HG02981 (cell line): ENCODE data around the gene AP1G1.

Source experiments
- ATAC-seq: cut with Tn5 transposase; IDR thresholded peaks from one replicate; pipeline ENCODE4 v1.9.1; 2021; ENCODE audit warnings: mild to moderate bottlenecking, moderate library complexity; ENCODE audit not compliant: unreplicated experiment

AP1G1 gene

GRCh38 chr16:71762186-71762585 lies 46.4 kb downstream of the AP1G1 start:
- ATAC-seq, result no peak

GRCh38 chr16:71761097-71761496 lies 47.5 kb downstream of the AP1G1 start:
- ATAC-seq, result no peak

DNA sequence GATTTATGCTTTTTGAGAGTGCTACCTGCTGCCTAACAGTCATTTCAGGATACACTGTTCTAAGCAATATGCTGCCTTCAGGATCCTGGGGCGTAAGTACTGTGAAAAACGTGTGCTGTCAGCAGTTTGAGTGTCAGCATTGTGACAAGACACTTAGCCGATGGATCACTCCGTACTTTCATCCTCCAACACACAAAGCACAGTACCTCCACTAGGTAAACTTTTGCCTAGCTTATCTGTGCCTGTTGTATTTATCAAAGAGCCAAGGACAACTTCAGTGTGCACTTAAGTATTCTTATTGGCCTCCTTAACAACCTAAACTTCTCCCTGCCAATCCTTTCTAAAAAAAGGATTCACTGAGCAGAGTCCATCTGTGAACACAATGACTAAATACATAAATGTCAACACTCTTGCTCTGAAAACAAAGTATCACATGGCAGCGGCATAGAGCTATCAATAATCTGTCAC lies 50.3 kb downstream of the AP1G1 start:
- ATAC-seq, result no peak

DNA sequence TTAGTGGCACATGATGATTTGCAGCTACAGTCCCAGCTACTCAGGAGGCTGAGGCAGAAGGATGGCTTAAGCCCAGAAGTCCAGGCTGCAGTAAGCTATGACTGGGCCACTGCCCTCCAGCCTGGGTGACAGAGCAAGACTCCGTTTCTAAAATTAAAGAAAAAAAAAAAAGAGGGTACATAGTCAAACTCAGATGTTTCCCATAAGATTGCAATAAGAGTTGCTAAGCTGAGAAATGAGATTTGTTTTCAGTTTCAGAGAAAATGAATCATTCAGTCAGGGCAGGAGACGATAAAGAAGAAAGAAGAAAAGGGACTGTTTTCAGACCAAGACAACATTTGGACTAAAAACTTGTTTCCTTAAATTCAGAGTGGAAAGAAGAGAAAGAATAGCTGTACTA lies 54.0 kb downstream of the AP1G1 start:
- no peak for ATAC-seq

DNA sequence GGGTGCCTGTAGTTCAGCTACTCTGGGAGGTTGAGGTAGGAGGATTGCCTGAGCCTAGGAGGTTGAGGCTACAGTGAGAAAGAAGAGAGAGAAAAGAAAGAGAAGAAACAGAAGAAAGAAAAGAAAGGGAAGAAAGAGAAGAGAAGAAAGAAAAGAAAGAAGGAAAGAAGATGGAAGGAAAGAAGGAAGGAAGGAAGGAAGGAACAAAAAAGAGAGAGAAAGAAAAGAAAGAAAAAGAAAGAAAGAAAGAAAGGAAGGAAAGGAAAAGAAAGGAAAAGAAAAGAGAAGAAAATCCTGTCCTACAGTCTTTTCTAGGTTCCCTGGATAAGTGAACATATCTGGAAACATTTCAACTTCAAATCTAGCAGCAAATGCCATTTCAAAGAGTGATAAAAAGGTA lies 54.5 kb downstream of the AP1G1 start:
- ATAC-seq, result no peak

GRCh38 chr16:71748226-71748625 lies 60.4 kb downstream of the AP1G1 start:
- ATAC-seq, result no peak

DNA sequence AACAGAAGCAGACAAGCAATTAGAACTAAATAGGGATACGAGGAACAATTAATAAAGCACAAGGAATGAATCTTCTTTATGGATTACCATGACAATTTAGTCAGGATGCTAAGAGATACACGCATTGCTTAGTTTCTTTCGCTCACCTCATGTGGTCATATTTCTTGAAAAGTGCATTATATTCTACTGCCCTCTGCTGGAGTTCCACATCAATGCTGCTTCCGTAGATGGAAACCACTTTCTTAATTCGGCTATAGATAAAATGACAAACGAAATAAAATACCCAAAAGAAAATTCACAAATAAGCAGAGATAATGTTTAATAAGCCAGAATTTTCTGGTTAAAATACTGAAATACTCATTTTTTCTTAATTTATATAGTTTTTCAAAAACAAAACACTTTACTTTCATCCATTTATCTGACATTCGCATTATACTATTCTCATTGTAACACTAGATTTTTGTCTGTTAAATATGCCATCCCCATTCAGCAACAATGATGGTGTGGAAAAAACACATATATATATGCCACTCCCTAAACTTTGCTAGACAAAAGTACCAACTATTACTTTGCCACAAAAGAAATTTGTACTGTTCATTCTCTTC lies 62.1 kb downstream of the AP1G1 start:
- no peak for ATAC-seq

DNA sequence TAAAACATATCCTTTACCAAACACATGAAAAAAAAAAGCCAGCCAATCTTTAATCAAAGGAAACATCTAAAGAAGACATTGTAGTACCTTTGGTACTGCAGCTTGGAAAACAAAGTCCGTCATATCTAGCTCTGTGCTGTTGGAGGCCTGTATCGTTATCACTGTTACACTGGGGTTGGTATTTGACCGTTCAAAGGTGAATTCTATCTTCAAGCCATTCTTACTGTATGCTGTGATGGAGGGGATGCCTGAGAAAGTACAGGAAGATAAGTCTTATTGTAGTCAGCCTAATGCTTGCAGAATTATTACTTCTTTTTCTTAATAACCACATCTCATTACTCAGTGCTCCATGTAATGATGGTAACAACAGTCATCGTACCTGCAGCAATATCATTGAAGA lies 69.8 kb downstream of the AP1G1 start:
- no peak for ATAC-seq

DNA sequence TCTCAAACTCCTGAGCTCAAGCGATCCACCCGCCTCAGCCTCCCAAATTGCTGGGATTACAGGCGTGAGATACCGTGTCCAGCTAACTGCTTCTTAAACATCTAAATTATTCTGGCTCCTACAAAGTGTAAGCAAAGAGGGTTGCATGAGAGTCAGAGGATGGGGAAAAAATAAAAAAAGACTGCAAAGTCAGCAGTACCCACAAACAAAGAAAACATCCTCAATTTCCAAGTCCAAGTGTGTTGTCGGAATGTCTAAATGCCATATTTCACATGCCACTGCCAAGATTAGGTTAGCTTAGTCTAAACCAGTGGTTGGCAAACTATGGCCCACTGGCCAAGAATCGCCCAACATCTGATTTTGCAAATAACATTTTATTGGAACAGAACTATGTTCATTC lies 71.1 kb downstream of the AP1G1 start:
- ATAC-seq, result no peak

DNA sequence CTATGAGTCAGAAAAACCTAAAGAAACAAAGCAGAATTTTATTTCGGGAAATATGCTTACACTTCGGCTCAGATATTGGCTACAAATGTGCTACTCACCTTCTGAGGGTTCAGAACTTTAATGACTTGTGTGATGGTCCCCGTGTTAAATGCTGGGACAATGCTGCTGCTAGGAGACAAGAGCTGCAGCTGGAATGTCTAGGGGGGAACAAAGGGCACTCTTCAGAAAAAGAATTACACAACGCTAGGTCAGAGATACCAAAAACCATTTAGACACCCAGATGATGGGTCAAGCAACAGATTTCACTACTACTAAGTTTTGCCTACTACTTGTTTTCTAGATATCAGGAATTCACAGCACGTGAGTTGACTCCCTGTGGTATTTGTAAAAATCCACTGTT lies 74.1 kb downstream of the AP1G1 start:
- ATAC-seq, result no peak

DNA sequence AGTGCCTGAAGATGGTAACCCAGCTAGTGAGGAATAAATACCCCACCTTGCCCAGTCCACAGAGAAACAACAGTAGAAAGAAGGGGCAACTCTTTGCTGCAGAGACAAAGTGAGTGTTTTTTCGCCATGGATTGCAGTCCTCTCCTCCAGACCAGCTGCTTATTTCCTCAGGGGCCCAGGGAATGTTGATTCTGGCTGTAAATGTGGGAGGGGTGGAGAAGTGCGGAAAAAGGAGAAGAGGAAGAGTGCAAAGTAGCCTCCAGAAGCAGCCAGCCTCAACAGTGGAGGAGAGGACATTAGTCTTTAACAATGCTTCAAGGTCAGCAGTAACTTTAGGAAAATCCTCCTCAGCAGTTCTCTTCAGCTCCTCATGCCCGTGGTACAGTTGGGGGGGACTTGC lies 76.0 kb downstream of the AP1G1 start:
- ATAC-seq, result no peak

GRCh38 chr16:71727551-71728324 lies 80.9 kb downstream of the AP1G1 start:
- no peak for ATAC-seq

DNA sequence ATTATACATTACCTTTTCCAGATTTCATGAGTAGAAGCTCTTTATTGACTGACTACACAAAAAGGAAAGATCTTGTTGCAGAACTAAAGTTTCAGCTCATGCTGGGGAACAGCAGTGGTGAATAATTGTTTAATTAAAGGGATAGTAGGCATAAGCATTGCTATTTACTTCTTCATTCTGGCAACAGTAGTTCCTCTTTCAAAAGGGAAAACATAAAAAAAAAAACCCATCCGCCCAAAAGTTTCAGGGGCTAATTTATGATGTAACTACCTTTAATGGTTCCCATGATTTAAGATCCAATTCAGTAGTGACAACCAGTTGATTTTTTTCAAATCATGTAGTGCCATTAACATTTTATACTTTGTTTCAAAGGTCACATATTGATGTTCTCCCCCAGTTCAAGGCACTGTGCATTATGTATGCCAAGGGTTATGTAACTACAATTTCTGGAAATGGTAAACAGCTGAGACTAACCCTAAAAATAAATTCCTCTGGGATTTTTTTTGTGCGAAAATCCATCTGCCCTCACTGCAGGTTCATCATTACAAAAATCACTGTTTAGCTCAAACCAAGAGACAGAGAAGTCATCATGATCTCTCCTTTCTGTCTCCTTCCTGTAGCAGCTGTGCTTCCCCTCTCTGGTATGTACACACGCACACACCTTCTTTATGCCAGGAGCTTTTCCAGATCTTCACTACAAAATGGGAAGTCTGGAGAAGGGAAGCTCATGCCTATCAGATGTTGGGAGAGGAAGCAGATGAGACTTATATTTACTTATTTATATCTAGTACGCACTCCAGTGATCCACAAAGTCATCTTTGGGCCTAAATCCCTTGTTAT lies 81.9 kb downstream of the AP1G1 start:
- no peak for ATAC-seq

- ATAC-seq, result no peak
Measured at GRCh38 chr16:71724320-71724751, 84.3 kb downstream of the AP1G1 start, which contains the start of gene PHLPP2. Gene PHLPP2 (minus strand): TSS chr16:71724701. CDS start chr16:71714795, 9,906 bp downstream.

DNA sequence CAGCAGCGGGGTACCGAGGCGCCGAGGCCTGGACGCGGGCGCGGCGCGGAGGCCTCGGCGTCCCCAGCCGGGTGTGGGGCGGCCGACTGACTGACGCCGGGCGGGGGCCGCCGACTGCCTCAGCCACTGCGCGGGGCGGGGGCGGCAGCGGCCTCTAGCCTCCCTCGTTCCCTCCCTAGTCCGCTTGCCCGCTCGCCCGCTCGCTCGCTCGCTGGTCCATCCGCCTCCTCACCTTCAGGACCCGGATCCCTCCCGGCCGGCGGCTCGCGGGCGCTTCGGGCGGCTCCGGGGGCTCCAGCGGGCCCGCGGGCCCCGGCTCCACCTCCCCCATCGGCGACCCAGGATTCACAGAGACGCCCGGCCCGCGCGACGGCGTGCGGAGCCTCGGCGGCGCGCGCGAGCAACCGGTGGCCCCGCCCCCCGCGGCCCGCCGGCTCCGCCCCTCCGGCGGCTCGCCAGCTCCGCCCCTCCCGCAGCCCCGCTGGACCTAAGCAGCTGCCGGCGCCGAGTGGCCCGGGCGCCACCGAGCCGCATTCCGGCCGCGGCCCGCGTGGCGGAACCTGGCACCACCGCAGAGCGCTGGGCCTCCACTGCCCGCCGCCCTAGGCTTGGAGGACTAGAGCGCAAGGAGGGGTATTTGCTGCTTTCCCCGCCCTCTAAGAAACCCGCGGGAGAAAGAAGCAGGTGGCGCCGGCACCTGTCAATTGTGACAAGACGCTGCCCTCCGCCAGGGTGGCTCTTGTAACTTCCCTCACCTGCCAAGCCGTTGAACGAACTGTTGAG lies 84.9 kb downstream of the AP1G1 start:
- ATAC-seq, result peak; percentile 69

DNA sequence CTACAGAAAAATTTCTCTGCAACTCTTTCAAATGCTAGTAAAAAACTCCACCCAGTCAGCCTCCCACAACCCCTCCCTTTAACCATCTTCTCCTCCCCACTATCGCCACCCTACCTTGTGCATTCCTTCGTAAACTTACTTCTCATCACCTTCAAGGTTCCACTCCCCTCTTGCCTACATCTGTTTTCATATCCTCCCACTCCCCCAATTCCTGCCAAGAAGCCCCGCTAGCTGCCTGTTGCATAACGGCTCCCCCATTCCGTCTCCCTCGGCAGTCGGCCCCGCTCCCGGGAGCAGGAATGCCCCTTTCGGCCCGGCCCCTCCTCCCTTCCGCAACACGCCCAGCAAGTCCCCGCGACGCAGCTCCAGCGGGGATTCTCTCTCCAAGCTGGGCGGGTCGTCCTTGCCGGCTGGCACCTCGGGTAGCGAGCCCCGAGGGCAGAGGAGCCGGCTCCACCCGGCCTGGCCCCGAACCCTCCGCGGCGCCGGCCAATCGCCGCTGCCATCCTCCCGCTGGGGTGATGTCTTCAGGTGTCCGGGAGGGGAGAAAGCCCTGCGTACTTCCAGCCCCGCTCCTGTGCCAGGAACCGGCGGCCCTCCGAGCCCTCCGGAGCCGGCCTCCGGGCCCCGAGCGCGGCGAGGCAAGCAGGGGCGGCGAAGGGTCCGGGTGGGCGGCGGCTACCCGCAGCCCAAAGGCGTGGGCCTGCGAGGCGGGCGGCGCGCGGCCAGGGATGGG lies 85.7 kb downstream of the AP1G1 start:
- peak; percentile 37 for ATAC-seq

DNA sequence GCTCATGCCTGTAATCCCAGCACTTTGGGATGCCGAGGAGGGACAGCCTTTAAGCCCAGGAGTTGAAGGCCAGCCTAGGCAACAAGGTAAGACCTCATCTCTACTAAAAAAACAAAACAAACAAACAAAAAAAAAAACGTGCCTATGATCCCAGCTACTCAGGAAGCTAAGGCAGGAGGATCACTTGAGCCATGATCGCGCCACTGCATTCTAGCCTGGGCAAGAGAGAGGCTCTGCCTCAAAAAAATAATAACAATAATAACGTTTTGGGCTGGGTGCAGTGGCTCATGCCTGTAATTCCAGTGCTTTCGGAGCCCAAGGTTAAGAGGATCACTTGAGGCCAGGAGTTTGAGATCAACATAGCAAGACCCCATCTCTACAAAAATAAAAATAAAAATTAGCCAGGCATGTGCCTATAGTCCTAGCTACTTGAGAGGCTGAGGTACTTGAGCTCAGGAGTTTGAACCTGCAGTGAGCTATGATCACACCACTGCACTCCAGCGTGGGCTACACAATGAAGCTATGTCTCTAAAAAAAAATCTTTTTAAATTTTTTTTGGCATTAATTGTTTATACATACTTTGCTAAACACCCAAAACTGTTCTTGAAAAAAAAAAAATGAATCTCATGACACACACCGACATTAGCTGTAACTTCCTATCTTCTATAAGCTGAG lies 87.4 kb downstream of the AP1G1 start:
- no peak for ATAC-seq

GRCh38 chr16:71712501-71712900 lies 96.1 kb downstream of the AP1G1 start:
- ATAC-seq, result no peak

DNA sequence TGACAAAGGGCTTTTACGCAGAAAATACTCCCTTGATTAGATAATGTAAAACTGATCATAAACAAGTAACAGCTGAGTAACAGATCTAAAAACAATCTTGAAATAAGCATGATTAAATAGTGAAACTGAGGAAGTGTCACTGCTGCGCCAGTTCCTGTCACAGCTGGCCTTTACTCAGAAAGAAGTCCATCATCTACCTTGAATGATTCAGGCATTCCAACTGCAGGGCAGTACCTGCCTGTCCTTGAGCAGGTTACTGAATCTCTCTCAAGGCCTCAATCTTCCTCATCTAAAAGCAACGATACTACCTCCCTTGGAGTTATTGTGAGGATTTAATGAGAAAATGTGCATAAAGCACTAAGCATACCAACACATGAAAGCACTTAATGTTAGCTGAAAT lies 96.8 kb downstream of the AP1G1 start:
- ATAC-seq, result no peak
